ENCODE measurements around the gene UVRAG. TPM values are rescaled to one million over a fixed set of nuclear protein-coding genes. Genes with fewer than 3 reads are reported as not detected.

UVRAG gene
- total and polyA plus RNA-seq, 2 of the 4 experiments (the other 2 are of a cell fraction), result 5.6 to 10.9 TPM

DNA sequence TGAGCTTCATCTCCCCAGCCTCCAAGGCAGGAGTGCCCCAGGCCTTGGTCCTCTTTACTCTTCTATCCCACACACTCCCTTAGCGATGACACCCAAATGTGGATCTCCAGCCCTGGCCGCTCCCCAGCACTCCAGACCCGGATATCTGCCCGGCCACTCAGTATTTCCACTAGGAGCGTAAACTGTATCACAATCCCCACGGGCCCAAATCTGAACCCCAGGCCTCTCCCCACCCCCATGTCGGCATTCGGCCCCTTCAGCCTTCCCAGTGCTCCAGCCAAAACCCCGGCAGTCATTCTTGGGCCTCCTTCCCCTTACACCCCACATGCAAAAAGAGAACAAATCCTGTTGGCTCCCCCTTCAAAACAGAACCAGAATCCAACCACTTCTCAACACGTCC is 370.5 kb downstream of the UVRAG start:
- no peak overlapping the region for H4K5ac ChIP-seq (ENCODE audit: low read depth, low read length)
- no peak overlapping the region for H3K4ac ChIP-seq (ENCODE audit: low read depth, low read length)
- H2AK9ac ChIP-seq (replicated peaks; ENCODE audit: low read depth, low read length, poor library complexity), result no peak overlapping the region
- peaks cover 3% of the 10 kb centered on the region for H3K4me1 ChIP-seq (ENCODE audit: control insufficient read depth, insufficient read depth, low read length)
- no peak overlapping the region for H3K56ac ChIP-seq (ENCODE audit: extremely low read depth, insufficient read depth, low read length)
- no peak overlapping the region for H3K4me3 ChIP-seq (ENCODE audit: insufficient read depth, low read depth, low read length)
- no peak overlapping the region for H3K9ac ChIP-seq (ENCODE audit: low read depth, low read length)
- ChIA-PET CTCF (interaction anchor here (1.0 to 1.2 kb wide), 2 partner anchors 22 to 23 kb away, joined by 3 to 5 read pairs; no protein-coding TSS in a partner anchor), POLR2A (ENCODE audit: unreplicated experiment) (no interaction called here)
- no TSS peak for BruUV-seq (replicated peaks)
- no peak overlapping the region for H3K23ac ChIP-seq (ENCODE audit: low read depth, low read length)
- ATAC-seq (ENCODE audit: low read depth) (no peak), DNase-seq (no peak)
- TF ChIP-seq RAD21 (IDR thresholded peaks at IDR 0.05; ENCODE audit: low read length), result no peak
- TF ChIP-seq BHLHE40 (IDR thresholded peaks at IDR 0.05; ENCODE audit: low read depth, low read length), result no peak
- no peak for TF ChIP-seq FOS (IDR thresholded peaks at IDR 0.05; ENCODE audit: low read depth, low read length)
- no peak for TF ChIP-seq MXI1 (IDR thresholded peaks at IDR 0.05; ENCODE audit: borderline replicate concordance, low read depth, low read length)
- TF ChIP-seq POLR2A (IDR thresholded peaks at IDR 0.05; ENCODE audit: low read depth, low read length), result no peak
- no peak for TF ChIP-seq MAFK (IDR thresholded peaks at IDR 0.05; ENCODE audit: low read depth, low read length)
- no peak overlapping the region for H3K18ac ChIP-seq (ENCODE audit: low read depth, low read length)
- H3K9me3 ChIP-seq (ENCODE audit: control insufficient read depth, insufficient read depth, low read length), result no peaks in the 10 kb centered on the region
- no peak overlapping the region for H2BK5ac ChIP-seq (ENCODE audit: low read depth, low read length, poor library complexity, severe bottlenecking)
- H2AFZ ChIP-seq (replicated peaks; ENCODE audit: low read length, poor library complexity), result no peak overlapping the region
- intact Hi-C loops (cut with micrococcal nuclease), result no loop called here
- H2BK15ac ChIP-seq (ENCODE audit: low read depth, low read length), result no peak overlapping the region
- no peak overlapping the region for H2BK120ac ChIP-seq (ENCODE audit: low read depth, low read length)
- dilution Hi-C loops (cut with HindIII; ENCODE audit: low sequenced_read_pairs, unreplicated experiment), result no loop called here
- H3K14ac ChIP-seq (replicated peaks; ENCODE audit: low read depth, low read length), result no peak overlapping the region
- no peaks in the 10 kb centered on the region for H3K9me1 ChIP-seq (ENCODE audit: insufficient read depth, low read length)
- peaks cover 5% of the 10 kb centered on the region; the same call in 1 of the 2 replicates for H3K27me3 ChIP-seq (ENCODE audit: control insufficient read depth, insufficient read depth, low read length)
- 77% methylated on average over 6 of the region's 10 CpGs; no CpG with 5 or more reads in 1 of the 2 experiments for WGBS, 2 experiments (ENCODE audit: extremely low coverage in 2 of 2, insufficient read length in 1 of 2)
- in situ Hi-C loops (cut with MboI; ENCODE audit: low sequenced_read_pairs), result no loop called here
- H4K20me1 ChIP-seq (ENCODE audit: insufficient read depth, low read length), result no peaks in the 10 kb centered on the region
- H4K8ac ChIP-seq (ENCODE audit: low read depth in 2 of 2, low read length in 2 of 2), result no peak overlapping the region
- no peaks in the 10 kb centered on the region for H3K36me3 ChIP-seq (ENCODE audit: control insufficient read depth, insufficient read depth, low read length)
- H4K91ac ChIP-seq (ENCODE audit: insufficient read depth, low read depth, low read length), result no peak overlapping the region
- no peak overlapping the region for H3K27ac ChIP-seq (ENCODE audit: insufficient read depth, low read length)
- H2AK5ac ChIP-seq (ENCODE audit: low read depth, low read length), result no peak overlapping the region
- H2BK20ac ChIP-seq (ENCODE audit: low read depth, low read length), result no peak overlapping the region
- H3K79me1 ChIP-seq (ENCODE audit: low read depth in 1 of 2, low read length in 2 of 2), result no peaks in the 10 kb centered on the region
- H3K4me2 ChIP-seq (ENCODE audit: low read depth, low read length), result no peak overlapping the region

All from IMR-90 (cell line).